NOMO-1 (cell line): Measurements from ENCODE around the gene CD38.
"Not testable (repeated sequence)": the region's sequence is repeated elsewhere in the genome, so short reads cannot be mapped to it uniquely, and the experiment has no call there.

Experiments
- DNase-seq, 2 experiments: peaks; one replicate each; lab custom pipeline; 2025; ENCODE audit not compliant: unreplicated experiment in 2 of 2; lab: John Stamatoyannopoulos, UW

The CD38 gene

DNA sequence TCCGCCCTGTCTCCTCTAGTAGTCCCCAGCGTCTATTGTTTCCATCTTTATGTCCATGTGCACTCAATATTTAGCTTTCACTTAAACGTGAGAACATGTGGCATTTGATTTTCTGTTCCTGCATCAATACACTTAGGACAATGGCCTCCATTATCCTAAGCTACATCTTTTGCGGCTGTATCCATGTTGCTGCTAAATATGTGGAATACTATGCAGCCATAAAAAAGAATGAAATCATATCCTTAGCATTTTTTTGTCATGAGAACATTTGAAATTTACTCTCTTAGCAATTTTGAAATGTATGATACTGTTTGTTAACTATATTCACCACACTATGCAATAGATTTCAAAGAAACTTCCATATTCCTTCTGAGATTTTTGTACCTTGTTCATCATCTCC lies 19.8 kb upstream of the CD38 start:
- no peak for DNase-seq

- DNase-seq, result not testable (repeated sequence)
Measured at GRCh38 chr4:15762460-15762859, 15.7 kb upstream of the CD38 start.

DNA sequence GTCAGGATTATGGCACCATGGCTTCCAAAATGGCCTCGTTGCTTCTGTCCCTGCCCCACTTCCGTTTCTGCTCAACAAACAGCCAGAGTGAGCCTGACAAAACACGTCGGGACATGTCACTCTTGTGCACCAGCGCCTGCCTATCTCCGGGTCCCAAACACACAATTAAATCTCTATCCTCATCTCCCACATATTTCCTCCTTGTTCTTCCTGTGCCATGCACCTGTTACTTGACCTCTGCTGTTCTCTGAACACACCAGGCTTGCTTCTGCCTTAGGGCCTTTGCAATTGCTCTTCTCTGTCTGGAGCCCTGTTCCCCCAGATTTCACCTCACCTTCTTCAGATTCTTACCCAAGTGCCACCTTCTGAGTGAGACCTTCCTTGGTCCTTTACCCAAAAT lies 12.7 kb upstream of the CD38 start:
- no peak for DNase-seq

DNA sequence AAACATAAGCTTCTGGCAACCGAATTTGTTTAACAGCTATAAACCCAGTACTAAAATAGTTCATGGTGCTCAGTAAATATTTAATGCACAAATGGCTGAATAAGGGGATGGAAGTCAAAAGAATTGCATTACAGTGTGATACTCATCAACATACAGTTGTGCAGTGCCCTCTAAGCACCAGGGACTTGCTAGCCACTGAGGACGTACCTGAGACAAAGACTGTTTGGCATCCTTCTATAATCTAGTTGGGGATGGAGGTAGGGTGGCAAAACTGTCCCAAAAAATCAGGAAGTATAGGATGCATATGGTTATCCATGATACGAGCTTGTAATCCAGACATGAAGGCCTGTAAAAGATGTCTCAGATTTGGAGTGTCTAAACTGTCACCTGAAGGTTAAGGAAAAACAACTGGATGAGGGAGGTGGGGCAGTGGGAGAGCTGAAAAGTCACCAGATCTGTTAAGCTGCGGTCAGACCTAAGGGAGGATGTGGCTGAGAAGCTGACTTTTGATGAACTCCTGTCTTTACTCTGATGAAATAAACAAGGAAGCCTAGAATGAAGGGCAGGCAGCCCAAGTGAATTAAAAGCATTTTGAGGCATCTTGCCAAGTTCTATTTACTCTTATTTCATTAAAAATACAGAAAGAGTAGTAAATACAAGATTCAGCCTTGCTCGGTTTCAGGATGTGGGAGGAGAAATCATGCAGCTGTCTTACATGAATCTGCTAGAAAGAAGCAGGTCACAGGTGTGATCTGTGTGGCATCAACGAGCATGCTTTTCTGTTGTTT lies 12.0 kb upstream of the CD38 start:
- peak in 1 of 2 experiments; percentile 10 for DNase-seq

GRCh38 chr4:15766821-15767220 lies 11.3 kb upstream of the CD38 start:
- DNase-seq, result no peak

DNA sequence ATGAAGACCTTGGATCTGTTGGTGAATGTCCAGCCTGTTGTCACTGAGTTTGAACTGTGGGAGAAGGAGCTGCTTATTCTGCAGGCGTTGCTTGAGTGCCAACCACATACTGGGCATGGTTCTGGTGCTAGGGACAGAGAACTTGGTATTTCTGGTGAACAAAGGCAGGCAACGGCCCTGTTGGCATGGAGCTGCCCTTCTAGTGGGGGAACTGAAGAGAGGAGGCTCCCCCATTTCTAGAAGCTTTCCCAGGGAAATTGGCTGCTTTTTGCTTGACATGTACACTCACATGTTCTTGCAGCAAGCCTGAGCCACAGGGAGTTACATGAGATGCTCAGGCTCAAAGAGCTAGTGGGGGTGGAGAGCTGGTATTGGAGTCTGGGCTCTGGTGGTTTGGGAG lies 8.9 kb upstream of the CD38 start:
- DNase-seq, result no peak

DNA sequence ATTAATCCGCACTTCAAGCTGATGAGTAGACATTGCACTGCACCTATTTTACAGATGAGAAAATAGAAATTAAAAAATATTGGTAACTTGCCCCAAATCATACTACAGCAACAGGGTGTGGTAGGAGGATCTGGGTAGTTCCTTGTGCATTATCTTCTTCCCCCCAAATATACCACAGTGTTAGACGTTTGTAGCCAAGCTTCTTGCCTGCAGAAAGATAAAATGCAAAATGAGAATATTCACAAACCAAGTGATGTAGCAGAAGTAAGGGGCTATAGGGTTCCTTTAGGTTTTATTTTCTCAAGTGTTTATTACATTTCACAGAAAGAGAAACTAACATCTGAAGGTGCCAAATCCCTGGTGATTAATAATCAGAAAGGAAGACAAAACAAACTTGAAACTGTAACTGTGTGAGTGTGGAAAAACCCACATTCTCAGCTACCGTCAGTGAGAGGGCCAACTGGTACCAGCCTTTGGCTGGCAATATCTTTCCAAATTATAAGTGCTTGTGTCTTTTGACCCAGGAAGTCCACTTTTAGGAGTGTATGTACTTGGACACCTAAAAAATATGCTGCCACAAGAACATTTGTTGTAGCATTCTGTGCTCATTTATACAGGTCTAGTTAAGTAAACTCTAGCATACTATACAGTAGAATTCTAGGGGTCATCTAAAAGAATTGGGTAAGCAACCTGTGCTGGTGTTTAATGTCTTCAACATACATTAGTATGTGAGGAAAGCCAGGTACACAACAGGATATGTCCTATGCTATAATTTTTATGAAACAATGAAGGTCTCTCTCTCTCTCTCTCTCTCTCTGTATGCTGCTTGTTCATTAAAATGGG lies 6.7 kb upstream of the CD38 start:
- no peak for DNase-seq

GRCh38 chr4:15774020-15774420 lies 4.1 kb upstream of the CD38 start:
- DNase-seq, result no peak

DNA sequence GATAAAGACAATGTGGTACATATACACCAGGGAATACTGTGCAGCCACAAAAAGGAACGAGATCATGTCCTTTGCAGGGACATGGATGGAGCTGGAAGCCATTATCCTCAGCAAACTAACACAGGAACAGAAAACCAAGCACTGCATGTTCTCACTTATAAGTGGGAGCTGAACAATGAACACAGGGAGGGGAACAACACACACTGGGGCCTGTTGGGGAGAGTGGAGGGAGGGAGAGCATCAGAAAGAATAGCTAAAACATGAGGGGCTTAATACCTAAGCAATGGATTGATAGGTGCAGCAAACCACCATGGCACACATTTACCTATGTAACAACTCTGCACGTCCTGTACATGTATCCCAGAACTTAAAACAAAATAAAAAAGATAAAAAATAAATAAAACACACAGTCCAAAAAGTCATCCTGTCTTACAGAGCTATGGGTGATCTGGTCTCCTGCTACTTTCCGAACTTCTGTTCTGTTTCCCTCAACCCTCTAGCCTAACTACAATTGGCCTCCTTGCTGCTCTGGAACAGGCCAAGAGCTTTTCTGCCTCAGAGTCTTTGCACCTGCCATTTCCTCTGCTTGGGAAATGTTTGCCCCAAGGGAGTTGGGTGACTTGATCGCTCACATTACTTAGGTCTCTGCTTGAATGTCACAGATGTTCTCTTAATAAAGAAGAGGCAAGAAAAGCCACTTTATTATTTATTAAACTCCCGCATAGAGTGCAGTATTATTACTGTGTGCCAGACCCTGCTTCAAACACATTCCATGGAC lies 1.1 kb upstream of the CD38 start:
- DNase-seq, result no peak

GRCh38 chr4:15777697-15778288 lies 335 bp upstream of the CD38 start:
- DNase-seq, result no peak

- DNase-seq, result peak; percentile 24 to 37
Measured at GRCh38 chr4:15779306-15779705, 1.2 kb downstream of the CD38 start.

GRCh38 chr4:15779809-15780208 lies 1.7 kb downstream of the CD38 start:
- peak in 1 of 2 experiments; percentile 33 for DNase-seq

DNA sequence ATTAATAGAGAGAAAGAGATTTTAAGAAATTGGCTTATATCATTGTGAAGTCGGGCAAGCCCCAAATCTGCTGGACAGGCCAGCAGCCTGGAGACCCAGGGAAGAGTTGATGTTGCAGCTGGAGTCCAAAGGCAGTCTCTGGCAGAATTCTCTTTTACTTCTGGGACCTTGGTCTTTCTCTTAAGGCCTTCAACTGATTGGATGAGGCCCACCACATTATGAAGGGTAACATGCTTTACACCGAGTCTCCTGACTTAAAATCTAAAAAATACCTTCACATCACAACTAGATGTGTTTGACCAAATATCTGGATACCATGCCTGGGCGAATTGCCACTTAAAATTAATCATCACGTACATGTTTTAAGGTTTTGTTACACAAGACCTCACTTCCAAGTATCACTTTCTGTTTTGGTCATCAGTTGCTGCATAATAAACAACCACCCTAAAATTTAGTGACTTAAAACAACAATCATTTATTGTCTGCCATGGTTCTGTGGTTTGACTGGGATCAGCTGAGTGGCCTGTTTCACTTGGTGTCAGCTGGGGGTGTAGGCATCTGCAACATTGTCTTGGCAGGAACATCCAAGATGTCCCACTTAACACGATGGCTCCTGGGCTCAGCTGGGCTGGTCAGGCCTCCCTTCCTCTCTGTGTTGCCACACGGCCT lies 3.4 kb downstream of the CD38 start:
- DNase-seq, result peak; percentile 14 to 30

- no peak for DNase-seq
Measured at GRCh38 chr4:15783676-15784075, 5.5 kb downstream of the CD38 start.

DNA sequence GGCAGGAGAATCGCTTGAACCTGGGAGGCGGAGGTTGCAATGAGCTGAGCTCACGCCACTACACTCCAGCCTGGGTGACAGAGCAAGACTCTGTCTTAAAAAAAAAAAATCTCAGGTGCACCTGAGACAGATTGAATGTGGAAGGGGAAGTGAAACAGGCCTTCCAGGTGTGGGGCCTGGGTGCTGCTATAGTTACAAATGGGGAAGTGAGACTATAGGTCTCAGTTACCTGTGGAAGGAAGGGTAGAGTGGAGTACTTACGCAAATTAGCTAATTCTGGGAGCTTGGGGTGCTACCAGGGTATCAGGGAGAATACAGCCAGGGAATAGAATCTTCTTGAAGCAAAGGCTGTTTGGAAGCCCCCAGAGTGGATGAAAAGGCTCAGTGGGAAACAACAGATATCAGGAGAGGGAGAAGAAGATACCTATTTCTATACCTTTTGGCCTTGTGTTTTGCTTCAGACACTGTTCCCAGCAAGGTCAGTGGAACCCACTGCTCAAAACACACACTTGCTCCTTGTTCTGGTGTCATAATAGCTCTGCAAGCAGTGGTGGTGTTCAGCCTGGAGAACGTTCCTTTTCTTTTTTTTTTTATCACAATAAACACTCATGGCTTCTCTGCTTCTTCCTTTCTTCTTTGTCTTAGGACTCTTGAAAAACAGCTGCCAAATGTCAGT lies 7.0 kb downstream of the CD38 start:
- DNase-seq, result no peak

- DNase-seq, result no peak
Measured at GRCh38 chr4:15786743-15787142, 8.6 kb downstream of the CD38 start.

DNA sequence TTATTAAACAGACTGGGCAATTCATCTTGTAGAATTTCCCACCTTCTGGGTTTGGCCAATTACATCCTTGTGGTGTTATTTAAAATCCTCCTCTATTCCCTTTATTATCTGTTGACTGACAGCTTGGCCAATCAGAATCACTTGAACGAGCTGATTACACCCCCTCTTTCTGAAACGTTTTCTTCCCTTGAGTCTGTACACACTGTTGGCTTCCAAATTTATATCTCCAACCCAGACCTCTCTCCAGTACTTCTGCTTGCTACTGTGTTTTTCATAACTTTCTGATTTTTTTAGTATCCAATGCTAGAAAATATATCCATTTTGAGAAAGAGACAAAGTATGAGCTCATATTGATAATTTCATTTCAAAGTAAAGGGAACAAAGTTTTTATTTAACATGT lies 14.8 kb downstream of the CD38 start:
- DNase-seq, result no peak

GRCh38 chr4:15793506-15794363 lies 15.6 kb downstream of the CD38 start:
- DNase-seq, result no peak

DNA sequence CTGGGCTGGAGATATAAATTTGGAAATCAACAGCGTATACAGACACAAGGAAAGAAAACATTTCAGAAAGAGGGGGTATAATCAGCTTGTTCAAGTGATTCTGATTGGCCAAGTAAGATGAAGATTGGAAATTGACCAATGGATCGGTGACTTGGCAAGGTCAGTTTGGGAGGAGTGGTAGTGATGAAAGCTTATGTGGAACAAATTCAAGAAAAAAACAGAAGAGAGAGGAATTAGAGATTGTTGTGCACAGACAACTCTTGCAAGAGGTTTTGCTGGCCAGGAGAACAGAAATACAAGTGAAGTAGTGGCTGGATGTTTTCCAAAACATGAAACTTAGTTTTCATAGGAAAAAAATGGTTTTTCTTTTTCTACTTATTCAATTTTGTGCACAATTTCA lies 16.3 kb downstream of the CD38 start:
- DNase-seq, result no peak
